SU-DHL-6 (cell line): ENCODE measurements around the gene PTPN13.
"Not testable (repeated sequence)": the region's sequence is repeated elsewhere in the genome, so short reads cannot be mapped to it uniquely, and the experiment has no call there.

ENCODE experiments used
- EZH2phosphoT487 ChIP-seq: fragments of 200-600 bp; sonication (generic), shearing (Covaris generic); conservative IDR thresholded peaks from 2 replicates; pipeline ENCODE4 v1.6.1; 2018; ENCODE audit warnings: mild to moderate bottlenecking, antibody characterized with exemption, low read length, moderate library complexity, mixed read lengths
- TF ChIP-seq, protein P1 (sequence below): fragments of 200-600 bp; sonication (generic); IDR thresholded peaks from one replicate; pipeline ENCODE4 v1.5.1; 2017; ENCODE audit warnings: antibody characterized with exemption, mild to moderate bottlenecking, low read length, moderate library complexity; ENCODE audit not compliant: insufficient read depth, poor library complexity, severe bottlenecking

DNA sequence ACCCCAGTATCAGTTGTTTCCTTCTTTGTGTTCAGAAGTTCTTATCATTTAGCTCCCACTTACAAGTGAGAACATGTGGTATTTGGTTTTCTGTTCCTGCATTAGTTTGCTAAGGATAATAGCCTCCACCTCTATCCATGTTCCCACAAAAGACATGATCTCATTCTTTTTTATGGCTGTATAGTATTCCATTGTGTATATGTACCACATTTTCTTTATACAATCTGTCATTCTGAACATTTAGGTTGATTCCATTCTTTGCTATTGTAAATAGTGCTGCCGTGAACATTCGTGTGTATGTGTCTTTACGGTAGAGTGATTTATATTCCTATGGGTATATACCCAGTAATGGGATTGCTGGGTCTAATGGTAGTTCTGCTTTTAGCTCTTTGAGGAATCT, 125.0 kb downstream of the PTPN13 start:
- TF ChIP-seq, protein P1, sequence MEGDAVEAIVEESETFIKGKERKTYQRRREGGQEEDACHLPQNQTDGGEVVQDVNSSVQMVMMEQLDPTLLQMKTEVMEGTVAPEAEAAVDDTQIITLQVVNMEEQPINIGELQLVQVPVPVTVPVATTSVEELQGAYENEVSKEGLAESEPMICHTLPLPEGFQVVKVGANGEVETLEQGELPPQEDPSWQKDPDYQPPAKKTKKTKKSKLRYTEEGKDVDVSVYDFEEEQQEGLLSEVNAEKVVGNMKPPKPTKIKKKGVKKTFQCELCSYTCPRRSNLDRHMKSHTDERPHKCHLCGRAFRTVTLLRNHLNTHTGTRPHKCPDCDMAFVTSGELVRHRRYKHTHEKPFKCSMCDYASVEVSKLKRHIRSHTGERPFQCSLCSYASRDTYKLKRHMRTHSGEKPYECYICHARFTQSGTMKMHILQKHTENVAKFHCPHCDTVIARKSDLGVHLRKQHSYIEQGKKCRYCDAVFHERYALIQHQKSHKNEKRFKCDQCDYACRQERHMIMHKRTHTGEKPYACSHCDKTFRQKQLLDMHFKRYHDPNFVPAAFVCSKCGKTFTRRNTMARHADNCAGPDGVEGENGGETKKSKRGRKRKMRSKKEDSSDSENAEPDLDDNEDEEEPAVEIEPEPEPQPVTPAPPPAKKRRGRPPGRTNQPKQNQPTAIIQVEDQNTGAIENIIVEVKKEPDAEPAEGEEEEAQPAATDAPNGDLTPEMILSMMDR, result not testable (repeated sequence)
- TF ChIP-seq EZH2phosphoT487, result not testable (repeated sequence)
